HG02938 (cell line): ENCODE measurements around the gene HPDL.

ENCODE experiments used
- ATAC-seq: cut with Tn5 transposase; IDR thresholded peaks from one replicate; pipeline ENCODE4 v1.9.1; 2021; ENCODE audit warnings: mild to moderate bottlenecking, moderate library complexity; ENCODE audit not compliant: unreplicated experiment

HPDL gene

DNA sequence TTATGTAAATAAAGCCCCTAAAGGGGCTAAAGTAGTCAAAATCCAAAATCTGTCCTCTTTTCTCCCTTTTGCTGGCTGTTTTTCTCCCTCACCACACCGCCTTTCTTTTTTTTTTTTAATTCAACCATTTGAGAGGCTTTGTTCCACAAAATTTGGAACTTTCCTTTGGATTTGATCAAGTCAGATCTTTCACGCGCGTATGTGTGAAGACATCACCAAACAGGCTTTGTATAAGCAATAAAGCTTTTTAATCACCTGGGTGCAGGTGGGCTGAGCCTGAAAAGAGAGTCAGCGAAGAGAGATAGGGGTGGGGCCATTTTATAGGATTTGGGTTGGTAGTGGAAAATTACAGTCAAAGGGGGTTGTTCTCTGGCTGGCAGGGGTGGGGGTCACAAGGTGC is 5.3 kb upstream of the HPDL start:
- no peak for ATAC-seq

DNA sequence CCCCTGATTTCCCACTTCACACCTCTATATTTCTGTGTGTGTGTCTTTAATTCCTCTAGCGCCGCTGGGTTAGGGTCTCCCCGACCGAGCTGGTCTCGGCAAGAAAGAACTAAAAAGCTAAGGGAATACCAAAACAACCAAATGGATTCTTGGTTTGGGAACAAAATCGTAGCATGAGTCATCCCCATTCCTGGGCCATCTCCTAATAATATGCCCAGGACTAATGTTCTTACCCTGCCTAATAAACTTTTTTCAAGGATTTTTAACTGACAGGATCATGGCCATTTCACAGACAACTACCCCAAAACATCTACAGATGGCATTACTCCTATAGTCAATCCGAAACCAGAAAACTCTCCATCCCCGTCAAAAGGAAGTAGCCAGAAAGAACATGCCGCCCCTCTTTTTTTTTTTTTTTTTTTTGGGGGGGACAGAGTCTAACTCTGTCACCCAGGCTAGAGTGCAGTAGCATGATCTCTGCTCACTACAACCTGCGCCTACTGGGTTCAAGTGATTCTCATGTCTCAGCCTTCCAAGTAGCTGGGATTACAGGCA is 4.1 kb upstream of the HPDL start:
- no peak for ATAC-seq

DNA sequence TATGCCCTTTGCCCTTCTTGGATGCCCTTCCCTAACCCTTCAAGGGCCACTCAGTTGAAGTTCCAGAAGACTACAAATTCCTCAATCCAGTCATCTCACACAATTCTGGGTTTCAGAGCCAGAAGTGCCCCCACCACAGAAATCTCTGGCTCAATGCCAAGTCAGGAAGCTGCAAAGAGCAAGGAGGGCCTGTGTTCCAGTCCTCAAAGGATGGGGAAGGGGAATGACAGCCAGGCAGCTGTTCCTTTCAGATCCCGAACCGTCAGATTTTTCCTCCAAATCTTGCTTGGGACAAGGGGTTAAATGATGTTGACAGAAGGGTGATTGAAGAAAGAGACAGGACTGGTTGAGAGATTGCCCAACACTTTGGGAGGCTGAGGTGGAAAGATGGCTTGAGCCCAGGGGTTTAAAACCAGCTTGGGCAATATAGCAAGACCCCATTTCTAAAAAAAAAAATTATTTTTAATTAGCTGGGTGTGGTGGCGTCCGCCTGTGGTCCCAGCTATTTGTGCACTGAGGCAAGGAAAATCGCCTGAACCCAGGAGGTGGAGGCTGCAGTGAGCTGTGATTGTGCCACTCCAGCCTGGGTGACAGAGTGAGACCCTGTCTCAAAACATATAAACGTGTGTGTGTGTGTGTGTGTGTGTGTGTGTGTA is 716 bp upstream of the HPDL start:
- ATAC-seq: no peak

DNA sequence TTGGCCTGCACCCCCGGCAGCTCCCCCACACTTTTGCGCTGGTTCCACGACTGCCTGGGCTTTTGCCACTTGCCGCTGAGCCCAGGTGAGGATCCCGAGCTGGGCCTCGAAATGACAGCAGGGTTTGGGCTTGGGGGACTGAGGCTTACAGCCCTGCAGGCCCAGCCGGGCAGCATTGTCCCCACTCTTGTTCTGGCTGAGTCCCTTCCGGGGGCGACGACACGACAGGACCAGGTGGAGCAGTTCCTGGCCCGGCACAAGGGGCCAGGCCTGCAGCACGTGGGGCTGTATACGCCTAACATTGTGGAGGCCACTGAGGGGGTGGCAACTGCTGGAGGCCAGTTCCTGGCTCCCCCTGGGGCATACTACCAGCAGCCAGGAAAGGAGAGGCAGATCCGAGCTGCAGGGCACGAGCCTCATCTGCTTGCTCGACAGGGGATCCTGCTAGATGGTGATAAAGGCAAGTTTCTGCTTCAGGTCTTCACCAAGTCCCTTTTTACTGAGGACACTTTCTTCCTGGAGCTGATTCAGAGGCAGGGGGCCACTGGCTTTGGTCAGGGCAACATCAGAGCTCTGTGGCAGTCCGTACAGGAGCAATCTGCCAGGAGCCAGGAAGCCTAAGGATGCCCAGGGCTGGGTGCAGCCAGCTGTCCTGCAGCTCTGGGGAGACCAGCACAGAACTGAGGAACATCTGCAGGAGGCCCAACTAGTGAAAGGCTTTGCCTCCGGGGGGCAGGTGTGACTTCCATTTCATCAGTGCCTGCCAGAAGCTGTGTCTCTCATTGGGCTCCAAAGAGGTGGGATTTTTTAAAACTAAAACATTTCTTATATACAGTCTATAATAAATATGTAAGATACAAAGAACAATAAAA is 1.2 kb downstream of the HPDL start:
- no peak for ATAC-seq

DNA sequence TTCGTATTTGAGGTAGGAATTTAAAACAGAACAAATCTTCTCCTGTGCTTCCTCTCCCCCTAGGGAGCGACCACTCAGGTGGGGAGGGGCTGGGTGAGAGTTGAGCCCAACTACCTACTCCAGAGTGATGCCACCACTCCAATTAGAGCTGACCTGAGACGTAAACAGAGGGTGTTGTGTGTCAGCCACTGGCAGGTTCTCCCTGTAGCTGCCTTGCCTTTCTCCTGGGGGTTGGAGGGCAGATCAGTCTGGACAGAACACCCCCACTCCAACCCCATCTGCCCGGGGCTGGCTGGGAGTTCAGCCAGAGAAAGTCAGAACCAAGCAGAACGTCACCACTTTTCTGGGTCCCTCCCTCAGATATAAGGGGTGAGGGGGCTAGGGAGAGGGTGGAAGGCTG is 2.0 kb downstream of the HPDL start:
- no peak for ATAC-seq

DNA sequence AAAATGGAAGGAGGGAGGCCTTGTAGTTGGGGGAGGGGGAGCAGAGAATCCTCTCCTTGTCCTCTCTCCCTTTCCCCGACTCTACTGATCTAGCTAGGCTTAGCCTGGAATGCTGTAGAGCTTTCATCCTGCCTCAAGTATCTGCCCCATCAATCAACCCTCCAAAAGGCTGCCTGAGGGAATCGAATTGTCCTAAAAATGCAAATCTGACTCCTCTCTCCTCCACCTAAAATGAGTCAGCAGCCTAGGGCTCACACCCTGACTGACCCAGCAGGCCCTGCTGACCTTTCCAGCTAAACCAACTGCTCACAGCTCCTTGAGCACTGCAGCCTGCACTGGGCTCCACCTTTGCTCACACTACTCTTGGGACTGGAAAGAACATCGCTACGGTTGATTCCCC is 2.8 kb downstream of the HPDL start:
- ATAC-seq: no peak

DNA sequence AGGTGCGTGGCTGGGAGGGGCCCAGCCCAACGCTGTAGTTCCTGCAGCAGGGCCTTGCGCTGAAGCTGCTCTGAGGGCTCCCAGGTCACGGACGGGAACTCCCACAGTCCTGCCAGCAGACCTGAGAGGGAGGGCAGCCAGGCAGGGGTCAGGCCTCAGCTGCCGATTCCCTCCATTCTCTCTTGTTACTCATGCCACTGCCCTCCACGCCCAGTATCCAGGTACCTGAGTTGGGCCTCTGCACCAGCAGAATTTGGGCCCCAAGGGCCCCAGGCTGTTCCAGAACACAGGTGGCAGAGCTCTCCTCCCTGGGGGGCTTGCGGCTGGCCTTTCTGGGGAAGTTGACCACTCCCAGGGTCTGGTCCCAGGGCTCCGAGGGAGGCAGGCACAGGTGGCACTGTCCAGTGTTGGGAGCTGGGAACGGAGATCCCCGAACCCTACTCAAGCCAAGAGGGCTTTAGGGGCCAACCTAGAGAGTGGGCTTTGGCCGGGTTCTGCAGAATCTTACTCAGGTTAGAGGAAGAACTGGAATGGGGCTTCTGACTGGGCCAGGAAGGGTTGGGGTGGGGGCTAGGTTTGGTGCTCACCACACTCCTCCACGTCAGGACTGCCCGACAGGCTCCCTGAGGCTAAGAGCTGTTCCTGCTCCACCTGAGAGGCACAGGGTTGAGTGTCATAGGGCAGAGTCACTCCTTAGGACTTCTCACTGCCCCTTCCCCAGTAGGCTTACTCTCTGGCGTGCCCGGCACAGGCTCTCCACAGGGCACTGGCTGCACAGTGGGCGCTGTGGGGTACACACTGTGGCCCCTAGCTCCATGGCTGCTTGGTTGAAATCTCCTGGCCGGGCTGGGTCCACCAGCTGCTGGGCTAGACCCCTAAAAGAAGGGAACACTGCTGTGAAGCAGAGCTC is 5.0 kb downstream of the HPDL start:
- ATAC-seq: no peak

DNA sequence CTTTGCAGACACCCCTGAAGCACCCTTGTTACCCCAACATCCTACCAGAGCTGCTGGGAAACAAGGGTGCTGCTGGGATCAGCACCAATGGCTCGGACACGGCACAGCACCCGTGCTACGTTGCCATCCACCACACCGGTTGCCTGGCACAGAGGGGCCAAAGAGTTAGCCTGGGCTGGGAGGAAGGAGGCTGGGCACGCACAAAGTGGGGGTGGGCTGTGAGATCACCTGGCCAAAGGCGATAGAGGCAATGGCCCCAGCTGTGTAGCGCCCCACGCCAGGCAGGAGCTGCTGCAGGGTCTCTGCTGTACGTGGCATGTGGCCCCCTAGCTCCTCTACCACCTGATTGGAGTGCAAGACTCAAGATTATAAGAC is 5.6 kb downstream of the HPDL start:
- no peak for ATAC-seq

DNA sequence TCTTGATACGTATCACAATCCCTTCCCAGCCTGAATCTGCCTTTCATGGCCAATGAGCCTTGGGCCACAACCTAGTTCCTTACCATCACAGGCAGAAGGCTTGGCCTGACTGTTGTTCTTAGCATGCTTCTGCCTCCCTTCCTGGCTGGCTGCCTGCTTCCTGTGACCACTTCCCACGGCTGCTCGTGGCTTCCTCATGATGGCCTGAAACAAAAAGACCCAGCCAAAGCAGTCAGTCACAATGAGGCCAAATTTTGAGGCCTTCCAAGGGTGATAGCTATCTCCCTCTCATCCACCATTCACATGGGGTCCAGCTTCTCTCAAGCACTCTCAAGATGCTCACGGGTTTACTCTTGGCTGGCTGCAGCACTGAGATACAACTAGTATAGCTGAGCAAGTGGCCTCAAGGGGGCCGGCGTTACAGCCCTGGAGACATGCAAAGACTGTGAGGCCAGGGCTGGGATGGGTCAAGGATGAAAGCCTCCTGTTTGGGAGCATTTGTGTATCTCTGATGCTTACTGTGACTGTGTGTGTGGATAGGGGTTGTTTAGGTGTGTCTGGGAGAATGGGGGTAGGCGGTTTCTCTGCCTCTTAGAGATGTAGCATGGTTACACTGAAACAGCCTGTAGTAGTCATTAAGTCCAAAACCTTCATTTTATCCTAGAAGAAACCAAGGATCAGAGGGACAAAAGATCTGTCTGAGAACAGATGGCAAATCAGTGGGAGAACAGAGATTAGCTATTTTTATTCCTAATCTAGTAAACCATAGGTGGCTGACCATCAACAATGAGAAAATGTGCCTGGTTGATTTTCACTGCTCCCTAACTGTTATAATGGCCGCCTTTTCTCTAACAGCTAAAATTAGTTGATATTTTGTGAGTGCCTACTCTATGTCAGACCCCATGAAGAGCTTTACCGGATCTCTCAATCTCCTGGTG is 7.9 kb downstream of the HPDL start:
- ATAC-seq: no peak

DNA sequence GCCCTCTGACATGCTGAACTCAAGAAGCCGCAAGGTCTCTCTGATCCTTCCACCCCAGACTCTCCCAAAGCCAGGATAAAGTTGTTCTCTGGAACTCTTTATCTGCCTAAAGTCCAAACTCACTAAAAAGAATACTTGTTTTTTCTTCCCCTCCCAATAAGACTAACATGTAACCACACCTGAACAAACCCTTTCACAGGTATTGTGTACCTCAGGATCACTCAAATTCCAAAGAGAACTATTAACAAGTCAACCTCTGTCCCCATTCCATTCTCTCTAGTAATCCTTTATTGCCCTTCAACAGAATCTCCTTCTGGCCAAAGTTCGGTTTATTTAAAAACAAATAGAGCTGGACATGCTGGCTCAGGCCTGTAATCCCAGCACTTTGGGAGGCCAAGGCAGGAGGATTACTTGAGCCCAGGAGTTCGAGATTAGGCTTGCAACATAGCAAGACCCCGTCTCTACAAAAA is 9.2 kb downstream of the HPDL start:
- ATAC-seq: no peak

DNA sequence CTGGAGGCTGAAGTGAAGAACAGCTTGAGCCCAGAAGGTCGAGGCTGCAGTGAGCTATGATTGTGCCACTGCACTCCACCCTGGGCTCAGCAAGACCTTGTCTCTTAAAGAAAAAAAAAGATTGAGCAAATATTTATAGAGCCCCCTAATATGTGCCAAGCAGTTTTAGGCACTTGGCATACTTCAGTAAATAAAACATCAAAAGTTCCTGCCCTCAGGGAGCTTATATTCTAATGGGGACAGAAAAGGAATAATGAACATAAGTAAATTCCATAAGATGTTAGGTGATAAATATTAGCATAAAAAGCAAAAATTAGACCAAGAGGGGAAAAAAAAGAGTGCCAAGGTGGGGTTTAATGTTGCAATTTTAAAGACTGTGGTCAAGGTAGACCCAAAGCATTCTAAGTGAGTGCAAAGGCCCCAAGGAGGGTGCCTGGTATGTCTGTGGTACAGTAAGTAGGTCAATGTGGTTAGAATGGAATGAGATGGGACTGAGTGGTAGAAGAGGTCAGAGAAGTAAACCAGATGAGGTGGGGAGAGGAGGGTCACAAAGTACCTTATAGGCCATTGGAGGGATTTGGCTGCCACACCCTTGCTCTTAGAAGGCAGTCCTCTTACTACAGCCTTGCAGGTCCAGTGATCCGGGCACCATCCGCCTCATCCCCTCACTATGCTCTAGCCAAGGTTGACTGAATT is 11.1 kb downstream of the HPDL start:
- ATAC-seq: no peak

DNA sequence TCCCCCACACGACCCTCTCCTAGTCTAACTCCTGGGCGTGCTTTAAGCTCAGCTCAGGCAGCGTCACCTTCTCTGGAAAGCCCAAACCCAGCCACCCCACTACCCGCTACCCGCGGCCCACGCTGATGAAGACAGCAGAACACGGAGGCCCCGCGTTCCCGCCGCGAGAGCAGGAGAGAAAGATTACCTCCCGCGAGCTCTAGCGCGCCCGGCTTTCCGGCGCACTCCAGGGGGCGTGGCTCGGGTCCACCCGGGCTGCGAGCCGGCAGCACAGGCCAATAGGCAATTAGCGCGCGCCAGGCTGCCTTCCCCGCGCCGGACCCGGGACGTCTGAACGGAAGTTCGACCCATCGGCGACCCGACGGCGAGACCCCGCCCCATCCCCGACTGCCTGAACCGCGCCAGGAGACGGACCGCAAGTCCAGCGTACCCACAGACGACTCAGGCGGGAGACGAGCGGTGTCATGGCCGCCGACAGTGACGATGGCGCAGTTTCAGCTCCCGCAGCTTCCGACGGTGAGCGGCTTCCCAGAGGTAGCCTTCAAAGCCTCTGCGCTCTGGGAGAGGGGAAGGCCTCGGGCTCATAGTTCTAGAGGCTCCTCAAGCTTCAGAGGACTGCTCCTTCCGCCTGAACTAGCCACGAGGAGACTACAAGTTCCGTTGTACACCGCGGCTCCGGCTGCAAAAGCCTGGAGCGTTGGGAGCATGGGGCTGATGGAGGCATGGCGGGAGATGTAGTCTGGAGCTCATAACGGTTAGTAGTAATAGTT is 13.3 kb downstream of the HPDL start, which contains the start of the genes MUTYH and TOE1:
Gene MUTYH, minus strand, starts transcription at position 652 of the 770 bp plus-strand sequence. CDS start 5,935 bp downstream, outside the sequence.
Gene TOE1, plus strand, starts transcription at position 382 of the 770 bp plus-strand sequence. Its CDS starts 83 bp downstream, at position 465.
- ATAC-seq: peak; percentile 70

DNA sequence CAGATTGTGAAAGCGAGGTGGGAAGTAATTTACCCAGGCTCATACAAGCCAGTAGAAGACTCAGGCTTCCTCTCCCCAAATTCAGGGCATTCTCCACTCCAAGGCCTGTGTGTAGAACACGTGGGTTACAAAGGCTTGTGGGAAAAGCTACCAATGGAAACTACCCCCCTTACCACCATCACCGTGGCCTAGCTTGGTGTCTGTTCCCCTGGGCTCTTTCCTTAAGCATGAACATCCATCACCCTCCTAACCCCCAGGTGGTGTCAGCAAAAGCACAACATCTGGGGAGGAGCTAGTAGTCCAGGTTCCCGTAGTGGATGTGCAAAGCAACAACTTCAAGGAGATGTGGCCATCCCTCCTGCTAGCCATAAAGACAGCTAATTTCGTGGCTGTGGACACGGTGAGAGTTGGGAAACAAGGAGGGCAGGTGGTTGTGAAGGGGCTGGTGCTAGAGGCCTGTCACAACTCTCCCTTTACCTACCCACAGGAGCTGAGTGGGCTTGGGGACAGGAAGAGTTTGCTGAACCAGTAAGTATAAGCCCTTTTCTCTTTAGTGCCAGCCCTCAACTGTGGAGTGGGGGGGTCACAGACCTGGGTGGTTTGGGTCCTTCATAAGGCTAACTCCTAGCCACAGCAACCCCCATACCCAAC is 14.2 kb downstream of the HPDL start:
- no peak for ATAC-seq

DNA sequence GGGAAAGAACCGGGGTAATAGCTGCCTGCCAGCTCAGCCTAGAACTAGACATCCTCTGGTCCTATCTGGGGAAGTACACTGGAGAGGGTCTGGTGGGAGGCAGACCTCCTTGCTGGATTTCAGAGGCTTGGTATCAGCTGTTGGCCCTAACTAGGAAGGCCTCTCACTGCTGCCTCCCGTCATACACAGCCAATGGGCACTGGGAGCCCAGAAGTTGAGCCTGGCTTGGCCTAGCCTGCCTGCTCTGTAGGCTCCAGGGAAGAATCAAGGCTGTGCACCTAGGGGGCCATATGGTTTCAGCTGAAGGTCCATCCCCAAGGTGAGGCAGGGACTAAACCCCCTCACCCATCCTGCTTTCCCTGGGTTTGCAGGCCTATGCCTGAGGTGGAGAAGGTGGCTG is 17.8 kb downstream of the HPDL start:
- no peak for ATAC-seq

DNA sequence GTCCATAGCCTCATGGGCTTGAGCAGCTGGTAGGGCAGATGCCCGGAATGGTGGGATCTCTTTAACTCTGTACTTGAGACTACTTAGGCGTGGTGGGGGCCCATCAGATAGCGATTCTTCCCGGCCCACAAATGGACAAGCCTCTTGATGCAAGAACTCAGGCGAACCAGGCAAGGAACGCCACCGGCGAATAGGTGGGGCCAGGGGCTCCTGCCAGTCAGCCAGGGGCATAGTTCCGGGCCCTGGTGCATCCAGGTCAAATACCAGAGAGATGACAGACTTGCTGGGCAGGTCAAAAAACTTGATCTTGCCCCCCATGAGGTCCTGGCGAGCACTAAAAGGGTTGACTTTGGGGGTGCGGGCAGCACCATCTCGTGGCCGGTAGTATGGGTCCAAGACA is 18.3 kb downstream of the HPDL start:
- ATAC-seq: no peak

DNA sequence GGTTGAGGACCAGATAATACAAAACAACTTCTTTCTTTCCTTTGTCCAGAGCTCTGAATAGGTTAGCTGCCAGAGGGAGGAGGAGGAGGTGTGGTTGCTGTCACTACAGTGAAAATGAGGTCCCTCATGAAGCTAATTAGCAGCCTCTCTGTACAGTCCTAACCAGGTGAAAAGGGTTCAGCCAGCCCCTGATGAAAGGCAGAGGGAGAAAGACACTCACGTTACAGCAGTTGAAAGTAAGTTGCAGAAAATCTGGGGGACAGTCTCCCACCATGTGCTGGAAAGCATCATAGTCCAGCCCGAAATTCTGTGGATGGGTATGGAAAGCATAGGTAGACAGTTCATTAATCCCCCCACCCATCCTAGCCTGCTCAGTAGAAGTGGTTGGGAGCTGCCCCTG is 19.8 kb downstream of the HPDL start:
- no peak for ATAC-seq

DNA sequence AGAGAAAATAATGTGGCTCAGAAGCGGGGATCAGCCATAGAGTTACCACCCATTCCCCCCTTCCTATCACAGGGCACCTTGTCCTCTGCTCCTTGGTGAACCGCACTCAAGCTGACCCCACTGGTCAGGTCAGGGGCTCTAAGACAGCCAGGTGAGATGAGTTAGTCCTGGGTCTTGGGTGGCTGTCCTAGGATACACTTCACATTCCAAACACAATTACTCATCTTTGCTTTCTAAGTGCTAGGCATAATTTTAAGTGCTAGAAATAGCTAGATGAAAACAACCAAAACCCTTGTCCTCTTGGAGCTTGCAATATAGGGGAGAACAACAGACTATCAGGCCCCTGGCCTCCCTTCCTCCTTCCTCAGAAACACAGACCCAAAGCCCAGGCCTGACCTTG is 21.3 kb downstream of the HPDL start:
- ATAC-seq: no peak

DNA sequence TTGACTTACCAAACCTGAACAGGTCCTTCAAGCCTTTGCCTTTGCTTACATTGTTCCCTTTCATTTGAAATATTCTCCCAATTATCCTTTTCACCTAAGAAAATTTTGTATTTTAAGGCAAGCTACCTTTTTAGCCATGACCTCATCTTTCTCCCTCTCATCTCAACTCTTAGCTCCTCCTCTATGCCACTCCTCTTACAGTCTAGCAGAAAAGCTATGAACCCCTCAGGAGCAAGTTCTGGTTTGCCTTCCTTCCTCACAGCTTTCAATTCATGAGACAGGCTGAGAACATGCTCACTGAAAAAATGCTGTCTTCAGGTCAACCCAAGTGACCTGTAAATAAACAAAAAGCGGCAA is 21.9 kb downstream of the HPDL start:
- ATAC-seq: no peak
